HG03097 (cell line): ENCODE data around the gene VWF.
"Not testable (repeated sequence)": the region's sequence is repeated elsewhere in the genome, so short reads cannot be mapped to it uniquely, and the experiment has no call there.

ENCODE experiments used
- ATAC-seq: cut with Tn5 transposase; IDR thresholded peaks from one replicate; pipeline ENCODE4 v1.9.1; 2021; ENCODE audit not compliant: unreplicated experiment, low FRiP score

The VWF gene

GRCh38 chr12:6010631-6011350 is 113.7 kb downstream of the VWF start:
- not testable (repeated sequence) for ATAC-seq

- ATAC-seq: no peak
These were observed 127.2 kb downstream of the VWF start for GRCh38 chr12:5997260-5997659.

DNA sequence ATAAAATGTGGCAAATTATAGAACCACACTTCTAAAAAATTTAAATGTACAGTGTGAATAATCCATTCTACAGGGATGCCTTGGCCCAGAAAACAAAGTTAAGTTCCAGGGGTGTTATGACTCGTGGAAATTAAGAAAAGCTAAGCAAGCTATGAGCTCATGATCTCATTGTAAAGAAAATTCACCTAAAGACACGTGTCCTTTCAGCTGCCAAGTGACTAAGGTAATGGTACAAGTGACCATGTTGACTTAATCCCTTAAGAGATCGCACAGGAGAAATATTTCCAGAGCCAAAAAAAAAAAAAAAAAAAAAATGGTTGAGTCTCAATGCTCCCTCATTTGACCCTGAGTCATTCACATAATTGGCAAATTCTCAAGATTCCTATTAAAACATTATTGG is 128.0 kb downstream of the VWF start:
- no peak for ATAC-seq

GRCh38 chr12:5989621-5990020 is 134.8 kb downstream of the VWF start:
- ATAC-seq: no peak

DNA sequence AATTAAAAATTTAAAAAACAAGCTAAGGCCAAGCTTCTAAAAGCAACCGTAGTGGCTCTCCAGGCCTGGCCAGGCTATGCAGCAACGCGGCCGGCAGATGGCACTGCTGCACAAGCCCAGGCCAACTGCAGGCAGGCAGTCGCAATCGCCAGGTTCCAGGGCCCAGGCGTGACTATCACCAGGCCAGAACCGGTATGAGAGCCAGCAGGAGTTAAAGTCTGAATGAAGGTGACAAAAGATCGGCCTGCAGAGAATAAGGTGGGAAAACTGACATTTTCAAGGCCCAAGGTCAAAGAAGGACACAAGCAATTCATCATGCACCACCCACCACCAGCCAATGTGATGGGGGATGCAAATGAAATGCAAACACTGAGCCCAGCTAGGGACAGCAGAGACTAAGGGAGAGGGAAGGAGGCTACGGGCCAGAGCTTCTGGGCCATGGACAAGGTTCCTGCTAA is 135.8 kb downstream of the VWF start:
- no peak for ATAC-seq

GRCh38 chr12:5988088-5988487 is 136.4 kb downstream of the VWF start:
- no peak for ATAC-seq

- no peak for ATAC-seq
These were observed 136.9 kb downstream of the VWF start for GRCh38 chr12:5987573-5987972.

- ATAC-seq: no peak
These were observed 139.0 kb downstream of the VWF start for GRCh38 chr12:5985471-5985870.

DNA sequence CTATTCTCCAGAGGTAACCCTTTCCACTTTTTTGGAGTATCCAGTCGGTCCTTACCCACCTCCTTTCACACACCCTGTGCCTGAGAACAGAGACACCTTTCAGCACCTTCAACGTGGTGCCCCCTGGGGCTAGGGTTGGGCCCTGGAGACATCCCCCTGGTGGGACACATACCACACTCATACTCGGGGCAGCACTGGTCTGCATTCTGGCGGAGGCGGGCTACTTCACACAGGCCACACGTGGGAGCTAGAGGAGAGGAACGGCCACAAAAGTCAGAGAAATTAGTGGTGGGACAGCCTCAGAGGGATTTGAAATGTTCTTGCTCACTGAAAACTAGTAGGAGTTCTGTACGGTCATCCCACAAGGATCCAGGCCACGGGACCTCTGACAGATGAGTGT is 139.6 kb downstream of the VWF start:
- ATAC-seq: no peak

DNA sequence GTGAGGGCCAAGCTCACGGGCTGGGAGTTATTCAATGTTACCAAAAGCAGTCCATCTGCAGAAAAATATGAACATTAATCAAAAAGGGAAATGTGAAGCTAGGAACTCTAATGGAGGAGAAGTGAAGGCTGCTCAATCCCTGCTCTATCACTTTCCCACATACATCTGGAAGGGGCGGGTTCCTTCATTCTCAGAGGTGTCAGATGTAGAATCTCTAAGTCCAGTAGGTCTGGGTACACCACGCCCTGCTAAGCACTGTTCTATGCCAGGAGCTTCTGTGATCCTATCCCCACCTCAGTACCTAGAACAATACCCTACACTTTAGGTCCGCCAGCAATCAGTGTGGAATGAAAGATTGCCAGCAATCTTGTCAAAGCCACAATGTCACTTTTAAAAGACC is 142.4 kb downstream of the VWF start:
- no peak for ATAC-seq

GRCh38 chr12:5977556-5977955 is 146.9 kb downstream of the VWF start:
- no peak for ATAC-seq

GRCh38 chr12:5976711-5977110 is 147.8 kb downstream of the VWF start:
- no peak for ATAC-seq

DNA sequence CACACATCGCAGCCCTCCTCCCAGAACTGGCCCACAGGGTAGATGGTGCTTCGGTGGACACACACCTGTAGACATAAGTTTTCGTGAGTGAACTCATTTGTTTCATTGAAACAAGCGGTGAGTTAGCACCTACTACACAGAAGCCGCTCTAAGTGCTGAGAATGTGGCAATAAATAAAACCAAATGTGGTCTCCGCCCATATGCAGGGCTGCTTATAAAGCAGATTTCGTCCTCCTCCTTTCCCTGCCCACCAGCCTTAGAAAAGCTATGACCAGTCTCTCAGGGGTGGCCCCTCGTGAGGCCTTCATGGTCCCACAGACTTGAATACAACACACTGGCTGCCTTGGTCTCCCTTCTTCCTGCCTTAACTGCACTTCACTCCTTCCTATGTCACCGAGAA is 148.3 kb downstream of the VWF start:
- no peak for ATAC-seq

- no peak for ATAC-seq
These were observed 150.9 kb downstream of the VWF start for GRCh38 chr12:5973461-5974115.

DNA sequence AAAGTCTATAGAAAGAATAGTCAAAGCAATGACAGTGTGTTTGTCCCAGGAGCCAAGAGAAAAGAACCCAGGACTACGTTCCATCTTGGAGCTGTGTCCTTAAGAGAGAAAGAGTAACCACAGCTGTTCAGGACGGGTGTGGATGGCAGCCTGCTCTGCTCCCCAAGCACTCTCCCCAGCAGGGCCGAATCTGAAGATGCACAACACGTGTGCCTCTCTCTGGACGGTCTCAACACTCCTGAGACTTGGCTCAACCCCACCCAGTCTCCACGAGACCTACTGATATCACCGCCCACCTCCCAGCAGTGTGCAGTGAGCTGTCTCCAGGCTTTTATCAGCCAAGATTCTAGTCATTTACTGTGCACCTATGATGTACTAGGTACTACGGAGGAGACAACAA is 152.1 kb downstream of the VWF start:
- no peak for ATAC-seq

DNA sequence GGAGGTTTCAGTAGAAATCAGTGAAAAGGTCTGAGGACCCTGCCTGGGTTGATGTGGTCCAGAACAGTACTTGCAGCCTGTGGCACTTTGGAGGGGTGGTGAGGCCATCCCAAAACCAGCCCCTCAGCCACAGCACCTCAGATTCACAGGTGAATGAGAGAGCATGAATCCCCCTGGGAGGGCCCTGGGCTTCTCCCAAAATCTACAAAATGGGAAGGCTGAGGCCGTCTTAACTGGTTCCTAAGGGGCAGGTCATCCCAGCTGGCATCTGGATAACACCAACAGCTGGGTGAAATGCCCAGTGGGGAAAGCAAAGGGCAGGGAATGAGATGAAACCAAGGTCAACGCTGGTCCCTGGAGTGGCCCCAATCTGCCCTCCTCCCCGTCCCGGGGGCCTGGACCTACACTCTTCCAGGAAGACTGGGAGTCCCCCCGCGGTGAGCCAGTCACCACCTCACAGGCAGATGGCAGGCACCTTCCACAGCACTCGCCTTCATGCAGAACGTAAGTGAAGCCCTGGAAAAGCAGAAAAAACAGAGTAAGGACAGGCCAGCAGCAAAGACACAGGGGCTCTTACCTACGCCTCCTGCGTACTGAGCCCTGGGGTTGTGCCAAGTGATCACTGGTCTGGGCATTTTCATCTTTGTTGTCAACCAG is 153.1 kb downstream of the VWF start:
- no peak for ATAC-seq

GRCh38 chr12:5969974-5970690 is 154.3 kb downstream of the VWF start:
- ATAC-seq: no peak

DNA sequence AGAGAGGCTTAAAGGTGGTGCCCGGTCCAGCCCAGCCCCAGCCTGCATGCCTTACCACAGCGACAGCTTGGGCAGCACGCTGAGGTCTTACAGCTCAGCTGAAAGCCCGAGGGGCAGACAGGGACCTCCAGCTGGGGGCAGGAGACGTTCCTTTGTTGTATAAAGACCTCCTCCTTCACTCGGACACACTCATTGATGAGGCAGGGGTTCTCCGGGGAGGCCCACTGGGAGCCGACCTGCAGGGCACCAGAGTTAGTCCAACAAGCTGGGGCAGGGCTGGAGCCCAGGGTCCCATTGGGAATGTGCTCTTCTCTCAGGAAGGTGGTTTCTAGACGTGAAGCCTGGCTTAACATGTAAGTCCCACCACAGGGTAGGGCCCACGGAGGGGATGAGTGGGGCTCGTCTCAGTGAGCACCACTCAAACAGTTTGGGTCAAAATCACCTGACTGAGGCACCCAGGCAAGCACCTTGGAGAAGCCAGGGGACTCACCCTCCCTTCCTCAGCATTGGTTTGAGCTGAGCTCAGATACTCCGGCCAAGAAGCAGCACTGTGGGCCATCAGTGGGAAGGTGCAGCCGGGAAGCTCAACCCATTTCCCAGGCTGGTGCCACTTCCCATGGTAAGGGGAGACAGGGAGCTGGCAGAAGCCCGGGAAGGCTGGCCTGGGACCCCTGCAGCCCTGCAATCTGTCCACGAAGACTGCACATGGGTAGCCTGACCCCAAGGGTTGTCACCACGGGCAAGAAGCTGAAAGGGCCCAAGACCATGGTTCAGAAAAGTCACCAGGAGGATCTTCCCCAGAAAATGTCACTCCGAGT is 155.1 kb downstream of the VWF start:
- ATAC-seq: no peak

- no peak for ATAC-seq
These were observed 156.6 kb downstream of the VWF start for GRCh38 chr12:5967645-5968415.
